Measurements from ENCODE around the gene COMMD1.

COMMD1 gene

DNA sequence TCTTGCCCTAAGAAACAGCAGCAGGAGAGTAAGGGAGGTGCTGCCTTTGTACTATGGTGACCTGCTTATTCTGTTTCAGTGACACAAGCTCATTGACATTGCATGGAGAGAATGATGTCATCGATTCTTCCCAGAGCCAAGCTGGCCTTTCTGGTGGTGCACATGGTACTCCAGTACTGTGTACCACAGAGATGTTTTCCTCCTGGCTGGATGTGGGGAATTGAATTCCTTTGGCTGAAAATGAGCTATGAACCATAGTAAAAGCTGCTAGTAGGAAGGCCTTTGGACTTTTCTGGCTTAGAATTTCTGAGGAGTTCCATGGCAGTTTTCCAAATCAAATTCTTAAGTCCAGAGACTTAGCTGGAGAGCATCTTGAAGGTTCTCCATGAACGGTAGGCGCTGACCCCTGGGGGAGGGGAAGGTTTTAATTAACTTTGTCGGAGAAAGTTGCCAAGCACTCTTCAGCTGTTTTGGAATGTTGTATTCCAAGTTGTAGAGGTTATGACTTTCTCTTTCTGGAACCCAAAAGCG is 273.3 kb downstream of the COMMD1 start:
- no peak for DNase-seq (ENCODE audit: low spot score)

DNA sequence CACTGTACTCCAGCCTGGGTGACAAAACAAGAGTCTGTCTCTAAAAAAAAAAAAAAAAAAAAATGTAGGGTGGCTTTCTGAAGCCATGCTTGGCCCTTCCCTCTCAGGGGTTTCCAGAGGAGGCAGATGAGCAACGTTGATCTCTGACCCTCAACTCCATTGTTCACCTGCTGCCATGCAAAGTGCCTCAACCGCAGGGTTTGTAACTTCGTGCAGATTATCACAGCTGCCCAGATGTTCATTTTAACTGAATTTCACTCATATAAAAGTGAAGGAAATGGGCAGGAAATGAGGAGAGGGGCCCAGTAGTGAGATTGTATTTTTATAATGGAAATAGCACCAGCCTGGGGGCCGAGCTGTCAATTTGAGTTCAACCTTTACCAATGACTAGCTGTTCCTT is 275.5 kb downstream of the COMMD1 start:
- no peak for DNase-seq (ENCODE audit: low spot score)

DNA sequence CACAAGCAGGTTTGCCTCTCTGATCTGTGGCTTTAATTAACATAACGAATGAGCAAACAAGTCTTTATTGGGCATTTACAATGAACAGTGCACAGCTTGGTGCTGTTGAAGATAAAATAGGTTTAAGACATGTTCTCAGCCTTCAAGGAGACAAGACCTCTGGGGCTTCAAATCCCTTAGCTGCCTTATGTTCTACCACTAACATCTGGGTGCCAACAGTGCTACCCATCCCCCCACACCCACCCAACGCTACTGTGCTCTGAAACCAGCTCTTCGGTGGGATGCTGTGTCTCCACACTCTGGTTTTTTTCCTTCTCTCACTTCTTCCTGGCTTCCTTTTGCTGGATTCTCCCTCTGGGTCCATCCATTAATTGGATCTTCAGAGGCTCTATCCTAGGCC is 276.4 kb downstream of the COMMD1 start:
- no peak for DNase-seq (ENCODE audit: low spot score)

DNA sequence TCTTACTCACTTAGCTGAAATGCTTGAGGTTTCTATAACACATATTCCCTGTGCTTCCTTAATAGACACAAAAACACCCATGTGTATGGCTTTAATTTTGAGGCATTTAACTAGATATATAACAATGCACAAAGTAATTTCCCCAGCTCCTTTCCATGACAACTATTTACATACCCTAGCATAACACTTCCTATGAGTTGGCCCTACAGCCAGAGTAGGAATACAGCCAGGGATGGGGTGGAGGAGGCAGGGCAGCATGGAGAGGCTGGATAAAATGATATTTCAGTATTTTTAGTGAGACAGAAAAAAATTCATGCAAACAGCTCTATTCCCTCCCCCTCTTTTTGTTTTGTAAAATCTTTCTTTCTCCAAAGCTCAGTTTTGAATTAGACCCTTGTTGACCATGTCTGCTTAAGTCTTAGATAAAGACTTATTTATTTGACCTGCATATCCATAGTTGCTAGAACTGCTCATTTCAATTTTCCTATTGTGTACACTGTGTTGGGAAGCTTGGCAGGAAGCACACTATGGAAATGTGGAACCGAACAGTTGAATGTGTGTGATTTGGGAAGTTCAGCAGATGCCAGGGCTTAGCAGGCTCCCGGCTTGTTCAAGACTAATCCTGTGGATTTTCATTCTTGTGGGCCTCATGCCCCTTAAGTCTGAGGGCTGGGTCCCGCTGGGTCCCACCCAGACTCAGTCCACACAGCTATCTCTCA is 279.2 kb downstream of the COMMD1 start:
- no peak for DNase-seq (ENCODE audit: low spot score)

Data from hematopoietic multipotent progenitor cell treated with erythropoietin and hydrocortisone succinate and interleukin-3 and kit ligand, for 15 days (in vitro differentiated cells).